Fibroblast of gingiva (primary cell): ENCODE measurements around the gene GSG1.
A peak's percentile ranks its signal among the peaks of the same experiment; 100 is the strongest.

Experiments
- DNase-seq: peaks from one replicate; pipeline ENCODE4 v3.0.0-alpha.2; 2011; ENCODE audit warnings: low read depth

GSG1 gene

DNA sequence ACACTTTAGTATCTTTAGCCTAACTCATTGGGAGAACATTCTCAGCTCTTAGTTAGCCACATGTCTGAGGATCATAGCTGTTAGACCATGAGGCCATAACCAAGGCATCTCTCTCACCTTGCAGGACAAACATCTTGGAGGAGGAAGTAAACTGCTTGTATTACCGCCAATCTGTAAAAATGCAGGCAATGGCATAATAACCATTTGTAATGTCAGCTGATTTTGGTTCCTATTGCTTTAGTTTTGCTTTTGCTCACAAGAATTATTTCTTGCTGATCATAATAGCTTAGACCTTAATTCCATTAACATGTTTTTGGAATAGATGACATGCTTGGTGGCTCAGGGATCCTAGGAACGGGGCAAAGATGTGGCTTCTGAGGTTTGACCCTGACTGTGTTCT lies 16.4 kb upstream of the GSG1 start:
- no peak for DNase-seq

DNA sequence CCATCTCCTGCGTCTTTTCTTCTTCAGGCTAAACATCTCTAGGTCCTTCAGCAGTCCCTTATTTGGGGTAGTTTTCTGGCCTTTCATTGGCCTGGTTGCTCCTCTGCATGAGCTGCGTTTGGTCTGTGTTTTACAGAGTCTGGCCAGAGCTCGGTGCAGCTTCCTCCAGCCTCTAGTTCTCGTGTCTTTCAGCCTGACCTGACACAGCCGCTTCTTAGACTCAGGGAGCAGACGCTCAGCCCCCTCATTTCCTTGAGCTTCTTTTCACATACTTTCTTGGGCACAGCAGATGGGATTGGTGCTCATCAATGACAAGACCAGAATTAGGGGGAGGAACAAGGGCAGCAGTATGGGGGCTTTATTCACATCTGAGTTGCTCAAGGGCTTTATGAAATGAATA lies 13.6 kb upstream of the GSG1 start:
- no peak for DNase-seq

DNA sequence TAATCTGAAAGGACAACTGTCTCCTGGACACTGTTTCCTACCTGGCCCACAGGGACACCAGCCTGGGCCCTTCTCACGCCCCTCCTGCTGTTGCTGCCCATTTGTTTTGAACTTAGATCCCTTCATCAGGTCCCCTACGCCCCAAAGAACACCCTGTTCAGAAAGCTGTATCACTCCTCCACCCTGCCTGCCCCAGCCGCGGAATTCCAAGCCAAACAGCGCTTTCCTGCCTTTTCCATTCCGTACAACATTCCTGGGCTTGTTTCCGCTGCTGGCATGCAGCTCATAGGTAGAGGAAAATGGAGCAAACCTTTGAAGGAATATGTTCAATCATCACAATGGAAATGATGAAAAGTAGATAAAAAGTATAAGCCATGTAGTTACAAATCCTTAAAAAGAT lies 12.8 kb upstream of the GSG1 start:
- DNase-seq = no peak

DNA sequence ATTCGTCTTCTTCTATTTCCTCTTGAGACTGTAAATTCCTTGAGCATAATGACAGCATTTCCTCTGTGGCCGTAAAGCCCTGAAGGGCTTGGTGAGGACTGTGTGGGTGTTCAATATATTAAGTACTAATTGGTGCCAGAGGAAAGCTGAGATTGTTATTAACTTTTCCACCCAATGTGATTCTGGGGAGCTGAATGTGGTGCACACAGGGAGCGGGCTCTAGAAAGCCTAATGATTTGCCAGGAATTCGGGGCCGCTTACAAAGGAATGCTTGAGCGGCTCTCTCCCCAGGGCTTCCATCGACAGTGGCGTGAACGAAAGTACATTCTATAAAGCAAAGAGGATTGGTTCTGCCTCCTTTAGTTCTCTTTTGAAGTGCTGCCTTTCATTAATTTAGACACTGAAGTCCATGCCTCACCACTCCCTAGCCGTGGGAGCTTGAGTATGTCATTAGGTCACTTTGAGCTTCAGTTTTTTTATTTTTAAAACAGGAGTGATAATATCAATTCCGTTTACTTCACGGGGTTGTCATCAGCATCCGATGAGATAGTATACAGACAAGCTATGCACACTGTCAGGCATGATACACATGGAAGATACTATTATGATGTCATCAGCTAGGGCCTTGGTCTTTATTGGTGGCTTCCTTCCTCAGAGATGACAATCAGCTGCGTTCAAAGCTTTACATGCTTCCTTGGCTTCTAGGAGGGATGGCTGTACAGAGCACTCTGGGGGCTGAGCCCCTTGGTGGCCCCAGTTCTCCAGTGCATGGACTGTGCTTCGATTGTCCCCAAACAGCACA lies 11.0 kb upstream of the GSG1 start:
- no peak for DNase-seq

DNA sequence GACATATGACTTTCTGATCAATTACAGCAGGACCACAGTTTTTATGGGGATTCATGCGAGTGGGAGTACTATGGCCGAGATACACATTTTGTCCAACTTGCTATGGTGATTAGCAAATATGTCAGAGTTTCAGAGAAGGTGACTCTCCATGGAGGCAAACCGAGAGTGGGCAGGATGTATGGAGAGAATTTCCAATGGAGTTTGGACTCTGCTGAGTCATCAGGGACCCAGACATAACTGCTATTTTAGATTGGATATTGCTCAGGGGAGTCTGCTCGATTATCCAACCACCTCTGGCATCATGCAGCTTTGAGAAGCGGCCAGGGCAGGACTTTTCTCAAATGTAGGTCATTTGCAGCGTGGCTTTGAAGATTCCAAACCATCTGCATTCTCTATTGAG lies 9.5 kb upstream of the GSG1 start:
- DNase-seq = no peak

DNA sequence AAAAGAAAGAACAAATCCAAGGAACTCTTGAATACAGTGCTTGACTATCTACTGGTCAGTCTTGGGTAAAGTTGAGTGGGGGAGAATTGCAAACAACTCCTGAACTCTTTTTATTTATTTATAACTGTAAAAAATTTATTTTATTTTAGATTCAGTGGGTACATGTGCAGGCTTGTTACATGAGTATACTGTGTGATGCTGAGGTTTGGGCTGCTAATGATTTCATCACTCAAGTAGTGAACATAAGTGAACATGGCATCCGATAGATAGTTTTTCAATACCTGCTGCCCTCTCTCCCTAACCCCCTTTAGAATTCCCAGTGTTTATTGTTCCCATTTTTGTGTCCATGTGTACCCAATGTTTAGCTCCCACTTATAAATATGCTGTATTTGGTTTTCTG lies 3.2 kb upstream of the GSG1 start:
- DNase-seq = no peak

DNA sequence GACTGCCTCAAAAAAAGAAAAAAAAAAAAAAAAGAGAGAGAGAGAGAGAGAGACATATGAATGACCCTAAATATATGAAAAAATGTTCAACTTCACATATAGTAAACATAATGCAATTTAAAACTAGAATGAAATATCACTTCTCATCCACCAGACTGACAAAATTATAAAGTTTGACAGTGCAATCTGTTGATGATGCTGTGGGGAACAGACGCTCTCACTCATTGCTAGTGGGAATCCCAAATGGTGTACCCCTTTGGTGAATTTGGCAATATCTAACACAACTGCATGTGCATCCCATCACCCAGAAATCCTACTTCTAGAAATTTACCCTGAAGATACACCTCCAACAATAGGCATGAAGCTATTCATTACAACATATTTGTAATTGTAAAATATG lies 2.3 kb upstream of the GSG1 start:
- no peak for DNase-seq

DNA sequence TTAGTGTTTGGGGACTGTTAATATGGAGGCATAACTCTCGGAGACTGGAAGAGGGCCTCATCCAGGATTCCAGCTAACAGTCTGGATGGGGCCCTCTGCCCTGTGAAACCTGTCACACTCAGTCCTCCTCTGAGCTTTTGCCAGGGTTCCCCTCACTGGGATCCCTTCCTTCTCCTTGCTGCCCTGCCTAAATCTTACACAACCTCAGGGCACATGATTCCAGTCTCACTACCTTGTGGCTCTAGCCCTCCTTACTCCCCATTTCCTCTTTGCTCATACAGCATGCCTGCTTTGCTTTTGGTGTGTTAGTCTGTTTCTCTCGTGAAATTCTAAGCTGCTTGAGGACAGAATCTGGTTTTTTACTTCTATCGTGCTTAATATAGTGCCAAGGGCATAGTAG lies 942 bp upstream of the GSG1 start:
- DNase-seq = no peak

DNA sequence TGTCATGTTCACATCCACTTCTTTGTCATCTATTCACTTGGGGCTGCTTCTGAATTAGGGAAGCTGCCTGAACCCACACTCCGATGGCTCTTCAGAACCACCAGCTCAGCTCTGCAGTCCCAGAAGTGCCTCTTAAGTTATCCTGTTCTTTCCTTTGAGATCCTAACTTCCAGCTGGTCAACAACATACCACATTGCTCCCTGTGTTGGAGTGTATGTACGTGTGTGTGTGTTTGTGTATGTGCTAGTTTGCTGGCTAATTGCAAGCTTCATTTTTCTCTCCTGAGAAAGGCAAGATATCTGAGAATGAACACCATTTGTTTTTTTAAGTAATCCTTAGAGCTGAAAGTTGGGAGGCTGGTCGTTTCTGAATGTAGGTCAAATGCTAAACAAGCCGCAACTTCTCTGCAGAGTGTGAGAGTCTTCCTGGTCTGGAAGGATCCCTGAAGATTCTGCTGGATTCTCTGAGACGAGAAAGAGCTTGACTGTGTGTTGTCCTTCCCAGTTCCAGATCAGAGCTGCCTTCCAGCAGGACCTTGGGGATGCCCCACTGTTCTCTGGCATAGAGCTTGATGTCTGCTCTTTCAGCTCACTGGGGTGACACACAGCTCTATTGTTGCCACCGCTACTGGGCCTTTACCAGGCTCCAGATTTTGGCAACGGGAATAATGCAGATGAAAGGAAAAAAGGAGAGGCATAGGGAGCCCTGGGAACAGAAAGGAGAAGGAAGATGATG lies 839 bp downstream of the GSG1 start:
- DNase-seq = peak; percentile 73

DNA sequence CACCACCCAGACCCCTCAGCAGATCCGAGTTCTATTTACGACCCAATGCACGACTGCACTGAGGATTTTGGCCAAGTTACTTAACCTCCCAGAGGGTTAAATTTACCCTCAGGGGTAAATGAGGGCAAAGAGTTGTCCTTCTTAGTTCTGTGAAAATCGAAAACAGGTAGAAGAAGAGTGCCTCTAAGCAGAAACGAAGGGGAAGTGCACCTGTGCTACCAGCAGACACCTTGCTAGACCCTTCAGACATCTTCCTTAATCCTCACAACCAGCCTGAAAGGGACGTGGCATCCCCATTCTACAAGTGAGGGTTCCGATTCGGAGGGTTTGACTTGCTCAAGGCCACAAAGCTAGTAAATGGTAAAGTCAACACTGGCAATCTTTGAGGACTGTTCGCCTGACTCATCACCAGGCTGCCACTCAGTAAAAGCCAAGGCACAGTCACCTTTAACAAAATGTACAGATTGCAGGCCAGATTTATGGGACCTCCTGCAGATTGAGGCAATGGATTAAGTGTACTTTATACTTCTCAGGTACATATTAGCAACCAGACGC lies 1.6 kb downstream of the GSG1 start:
- peak; percentile 60 for DNase-seq

DNA sequence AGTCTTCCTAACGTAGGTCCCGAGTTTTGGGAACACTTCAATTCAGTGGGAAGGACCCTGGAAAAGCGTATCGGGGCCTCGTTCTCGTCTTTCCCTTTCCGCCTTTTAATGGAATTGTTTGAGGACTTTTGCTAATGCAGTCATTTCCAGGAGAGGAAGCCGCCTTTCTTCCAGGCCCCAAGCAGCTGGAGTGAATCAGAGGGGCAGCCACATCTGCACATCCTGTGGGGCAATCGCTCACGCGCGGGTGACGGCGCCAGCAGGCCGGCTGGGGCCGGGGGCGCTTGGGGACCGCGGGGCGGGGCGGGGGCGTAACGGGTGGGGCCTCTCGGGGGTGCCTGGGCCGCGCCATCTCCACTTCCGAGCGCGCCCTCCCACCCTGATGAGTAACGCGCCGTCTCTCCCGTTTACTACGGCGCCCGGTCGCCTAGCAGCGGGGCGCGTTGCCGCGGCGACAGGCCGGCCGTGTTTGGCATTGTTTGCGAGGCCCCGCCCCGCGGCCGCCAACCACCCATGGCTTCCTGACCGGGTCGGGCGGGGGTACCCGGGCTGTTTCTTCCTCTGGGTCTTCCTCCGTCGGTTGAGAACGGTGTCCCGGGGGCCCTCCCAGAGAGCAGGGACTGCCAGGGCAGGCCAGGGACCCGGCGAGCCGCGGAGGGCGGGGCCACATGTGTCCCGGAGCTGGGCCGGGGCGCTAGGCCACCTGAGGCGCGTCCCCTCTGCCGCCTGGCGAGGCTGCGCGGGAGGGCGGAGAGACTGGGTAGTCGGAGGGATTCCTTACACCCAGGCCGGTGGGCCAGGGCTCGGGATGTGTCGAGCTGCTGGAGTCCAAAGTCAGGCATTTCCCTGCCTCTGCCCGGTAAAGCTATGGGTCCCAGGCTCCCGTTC lies 2.3 kb downstream of the GSG1 start:
- DNase-seq = peak; percentile 99

DNA sequence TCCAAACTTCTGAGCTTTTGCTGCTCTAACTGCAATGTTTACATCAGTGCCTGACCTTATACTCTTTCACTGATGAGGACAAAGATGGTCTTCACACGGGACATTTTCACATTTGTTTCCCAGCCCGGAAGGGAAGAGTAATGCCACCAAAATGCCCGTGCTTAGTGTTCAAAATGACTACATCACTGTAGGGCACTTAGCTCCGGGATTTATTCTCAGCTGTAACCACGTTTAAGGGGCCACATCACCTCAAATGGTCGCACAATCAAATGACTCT lies 2.9 kb downstream of the GSG1 start:
- no peak for DNase-seq

DNA sequence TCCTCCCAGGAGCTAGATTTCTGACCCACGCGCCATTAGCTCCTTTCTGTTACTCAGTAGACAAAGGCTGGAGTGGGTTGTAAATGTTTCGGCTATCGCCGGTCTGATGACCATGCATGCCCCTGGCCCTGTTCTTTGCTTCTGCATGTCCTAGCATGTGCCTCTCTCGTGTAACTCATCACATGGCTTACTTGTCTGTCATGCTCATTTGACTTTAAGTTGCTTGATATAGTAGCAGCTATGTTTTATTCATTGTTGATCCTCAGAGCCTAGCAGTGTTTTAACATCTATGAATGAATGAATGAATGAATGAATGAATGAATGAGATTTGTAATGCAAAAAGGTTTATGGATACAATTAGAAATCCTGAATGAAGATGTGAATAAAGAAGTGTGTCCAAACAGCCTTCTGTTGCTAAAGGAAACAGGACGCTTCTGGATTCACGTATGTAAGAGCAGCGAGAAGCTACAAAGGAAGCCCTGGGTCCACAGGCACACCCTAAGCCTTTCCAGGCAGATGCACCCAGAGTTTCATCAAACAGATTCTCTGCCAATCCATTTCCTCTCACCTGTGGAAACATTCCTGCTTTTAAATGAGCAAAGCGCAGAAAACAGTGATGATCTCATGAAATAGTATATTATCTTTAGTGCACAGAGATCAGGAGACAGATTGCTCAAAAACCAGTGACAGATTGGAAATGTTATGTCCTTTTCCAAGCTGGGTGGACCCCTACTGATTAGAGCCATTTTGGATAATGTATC lies 3.4 kb downstream of the GSG1 start:
- no peak for DNase-seq

DNA sequence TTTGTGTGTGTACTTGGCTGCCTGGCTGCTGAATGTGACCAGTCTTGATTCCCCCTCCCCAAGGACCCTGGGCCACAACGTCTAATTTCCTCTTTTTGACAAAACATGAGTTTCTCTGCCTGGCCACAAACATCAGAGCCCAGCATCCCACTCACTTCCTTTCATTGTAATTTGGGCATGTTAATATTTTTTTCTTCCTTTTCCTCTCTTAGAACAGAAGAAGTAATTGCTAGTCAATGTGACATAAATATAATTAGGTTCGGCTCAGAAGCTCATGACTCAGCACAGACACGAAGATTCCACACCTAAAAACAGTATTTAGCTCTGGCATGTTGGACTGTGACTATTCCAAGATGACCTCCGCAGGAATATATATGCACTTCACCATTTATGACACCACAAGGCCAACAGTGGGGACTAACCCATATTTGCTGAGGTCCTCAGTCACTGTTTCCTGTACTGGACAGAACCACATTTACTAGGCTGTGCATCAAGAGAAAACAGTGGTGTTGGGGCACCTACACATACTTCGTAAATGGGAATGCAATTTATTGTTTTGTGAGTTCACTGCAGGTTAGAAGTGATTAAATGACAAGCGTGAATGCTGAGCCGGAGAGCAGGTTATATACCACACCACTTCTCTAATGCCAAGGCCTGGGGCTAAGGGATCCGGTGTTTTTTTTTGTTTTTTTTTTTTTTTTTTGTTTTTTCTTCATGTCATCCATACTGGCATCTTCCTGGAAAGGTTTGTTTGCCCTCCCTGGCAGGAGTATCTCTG lies 4.2 kb downstream of the GSG1 start:
- no peak for DNase-seq

DNA sequence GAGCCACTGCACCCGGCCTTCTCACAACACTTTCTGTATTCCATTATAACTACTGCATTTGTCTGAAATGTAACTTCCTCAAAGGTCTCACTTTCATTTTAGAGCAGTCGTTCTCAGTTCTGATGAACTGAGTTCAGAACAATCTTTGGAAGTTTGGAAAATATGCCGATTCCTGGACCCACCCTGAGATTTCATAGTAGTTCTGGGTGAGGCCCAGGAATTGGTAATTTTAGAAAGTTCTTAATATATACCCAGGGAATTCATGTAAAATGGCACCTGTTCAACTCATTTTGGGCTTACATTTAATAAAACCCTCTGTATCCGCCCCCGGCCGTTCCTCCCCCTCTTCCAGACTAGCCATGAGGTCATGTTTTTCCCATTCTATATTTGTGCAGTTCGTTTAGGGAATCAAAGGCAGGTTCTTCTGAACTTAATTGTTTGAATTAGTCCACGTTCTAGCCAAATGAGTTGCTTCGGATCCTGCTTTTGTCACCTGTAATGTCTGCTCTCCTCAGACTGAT lies 5.9 kb downstream of the GSG1 start:
- DNase-seq = peak; percentile 42

DNA sequence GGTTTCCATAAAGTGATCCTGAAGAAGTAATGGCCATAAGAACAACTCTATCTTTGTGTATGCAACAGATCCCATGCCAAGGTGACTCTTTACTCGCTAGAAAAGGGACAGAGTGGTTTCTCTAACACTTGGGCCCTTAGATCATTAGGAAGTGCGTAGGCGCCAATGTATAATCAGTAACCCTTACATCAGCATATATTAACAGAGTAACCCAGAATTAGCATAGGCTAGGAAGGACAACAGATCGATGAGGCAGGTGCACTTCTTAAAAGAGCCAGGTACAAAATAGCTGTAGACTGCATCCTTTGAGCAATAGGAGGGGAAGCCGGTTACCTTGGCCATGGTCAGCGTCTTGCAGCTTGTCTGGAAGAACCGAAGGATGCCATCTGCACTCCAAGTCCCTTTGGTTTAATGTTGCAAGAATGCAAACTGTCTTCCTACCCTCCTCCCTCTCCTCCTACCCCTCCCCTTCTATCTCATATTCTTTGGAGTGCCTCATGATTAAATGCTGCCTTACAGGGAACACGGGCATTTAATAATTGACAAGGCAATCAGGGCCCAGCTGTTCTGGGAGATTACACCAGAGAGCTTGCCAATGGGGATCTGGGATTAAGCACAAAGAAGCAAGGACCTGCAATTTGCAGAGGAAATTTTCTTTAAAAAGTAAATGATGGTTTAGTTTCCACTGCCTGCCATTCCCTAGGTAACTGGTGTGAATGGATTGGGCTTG lies 8.0 kb downstream of the GSG1 start:
- no peak for DNase-seq

DNA sequence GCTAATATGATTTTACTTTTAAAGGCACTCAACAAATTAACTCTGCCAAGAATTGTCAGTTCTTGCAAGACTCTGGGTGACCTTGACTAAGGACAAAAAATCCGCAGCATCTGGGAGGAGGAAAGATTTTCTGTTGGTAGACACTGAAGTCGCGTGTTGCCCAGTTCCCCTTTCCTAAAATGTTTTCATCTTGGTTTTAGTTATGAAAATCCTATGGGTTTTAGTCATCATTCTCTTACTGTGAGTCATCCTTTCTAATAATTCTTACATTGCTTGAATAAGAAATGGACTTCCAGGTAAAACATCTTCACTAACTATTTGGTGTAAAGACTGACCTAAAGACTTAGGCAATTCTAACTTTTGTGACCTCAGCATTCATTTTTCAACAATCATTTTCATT lies 9.1 kb downstream of the GSG1 start:
- DNase-seq = peak; percentile 76

DNA sequence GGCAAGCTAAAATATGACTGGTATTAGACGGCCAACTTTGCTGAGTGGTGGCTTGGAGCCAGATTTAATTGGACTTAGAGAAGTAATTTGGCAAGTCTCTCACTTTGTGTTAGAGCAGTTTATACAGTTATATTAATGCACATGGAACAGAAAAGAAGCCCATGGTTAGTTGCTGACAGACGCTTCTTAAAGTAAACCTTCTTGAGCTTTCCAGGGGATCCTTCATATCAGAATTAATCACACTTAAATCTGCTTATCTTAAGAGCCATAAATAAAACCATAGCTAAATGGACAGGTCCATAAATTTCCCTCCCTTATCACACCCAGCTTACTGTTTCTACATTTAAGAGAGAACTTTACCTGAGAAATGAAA lies 9.6 kb downstream of the GSG1 start:
- no peak for DNase-seq

DNA sequence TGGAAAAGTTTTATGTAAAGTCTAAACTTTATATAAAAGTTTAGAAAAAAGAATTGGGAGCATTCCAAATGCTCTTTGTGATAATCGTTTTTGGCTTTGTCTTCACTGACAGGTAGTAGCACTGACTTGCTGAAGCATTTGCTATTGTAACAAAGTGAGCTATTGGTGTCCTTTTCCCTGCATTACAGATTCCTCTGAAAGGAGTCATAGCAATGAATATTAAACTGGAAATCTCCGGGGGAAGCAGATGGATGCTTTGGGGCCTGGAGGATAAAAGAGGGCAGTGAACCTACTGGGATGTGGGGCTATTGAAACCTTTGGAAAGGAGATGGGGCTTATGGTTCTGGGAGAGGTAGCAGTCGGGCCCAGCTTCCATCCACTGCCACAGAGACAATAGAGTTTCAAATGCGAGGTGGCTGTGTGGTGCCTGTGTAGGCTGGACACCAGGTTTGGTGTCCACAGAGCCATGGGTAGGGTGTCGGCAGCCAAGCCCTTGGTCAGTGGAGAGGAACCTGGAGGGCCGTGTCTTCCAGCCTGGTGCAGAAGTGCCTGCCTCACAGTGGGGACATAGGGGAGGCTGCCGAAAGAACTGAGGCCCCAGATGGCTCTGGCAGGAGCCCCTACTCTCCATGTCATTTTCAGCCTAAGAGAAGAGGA lies 10.1 kb downstream of the GSG1 start:
- DNase-seq = peak; percentile 29

DNA sequence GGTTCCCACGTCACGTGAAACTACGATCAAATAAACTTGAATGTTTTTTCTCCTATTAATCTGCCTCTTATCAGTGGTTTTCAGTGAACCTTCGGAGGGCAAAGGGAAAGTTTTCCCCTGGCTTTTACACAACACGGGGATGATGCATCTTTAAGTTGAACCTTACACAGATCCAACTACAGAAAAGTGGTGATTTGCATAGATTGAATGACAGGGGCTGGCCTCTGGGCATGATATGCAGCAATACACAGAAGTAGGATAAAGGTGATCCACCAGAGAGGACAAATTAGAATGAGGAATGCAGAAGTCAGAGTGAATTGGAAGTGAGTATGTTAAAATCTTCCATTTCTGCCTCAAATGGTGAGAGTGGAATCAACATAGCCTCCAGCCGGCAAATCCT lies 11.6 kb downstream of the GSG1 start:
- no peak for DNase-seq
